PC-3 (cell line): ENCODE data around the gene DIAPH1. TPM values are rescaled to one million over a fixed set of nuclear protein-coding genes. Genes with fewer than 3 reads are reported as not detected.

ENCODE experiments used
- ATAC-seq: fragments of 200-7000 bp; cut with Tn5 transposase; 2 replicates; pipeline ENCODE4 v1.9.1; 2020; ENCODE audit warnings: mild to moderate bottlenecking, moderate library complexity
- BruUV-seq: library from RNA; stranded (reverse); fragments of 400-500 nt; replicated peaks from 2 replicates; lab custom pipeline; 2021; lab: Mats Ljungman, UMichigan
- CTCF ChIA-PET: fragments of 300-600 bp; sonication (Branson Sonifier 250); formaldehyde crosslinking; loops from one replicate; lab custom pipeline; 2022; ENCODE audit warnings: antibody characterized with exemption; lab: Charles Lee
- POLR2A ChIA-PET: fragments of 300-600 bp; sonication (Branson Sonifier 250); formaldehyde crosslinking; loops from one replicate; lab custom pipeline; 2022; ENCODE audit warnings: antibody characterized with exemption; ENCODE audit not compliant: unreplicated experiment; lab: Charles Lee
- DNase-seq: peaks from one replicate; pipeline ENCODE4 v3.0.0-alpha.2; 2015
- H2AFZ ChIP-seq: fragments of 300-600 bp; sonication (generic); 2 replicates; pipeline ENCODE4 v1.6.0; 2016; ENCODE audit warnings: antibody characterized with exemption, low read length
- H3F3A ChIP-seq: fragments of 300-600 bp; sonication (generic); one replicate; pipeline ENCODE4 v1.6.0; 2017; ENCODE audit warnings: antibody characterized with exemption, low read length, control low read depth, mild to moderate bottlenecking; ENCODE audit not compliant: unreplicated experiment
- H3K27ac ChIP-seq: fragments of 300-600 bp; sonication (generic); 2 replicates; pipeline ENCODE4 v1.5.1; 2016; ENCODE audit warnings: mild to moderate bottlenecking, low read length
- H3K27me3 ChIP-seq: fragments of 300-600 bp; sonication (generic); 2 replicates; pipeline ENCODE4 v1.6.1; 2016; ENCODE audit warnings: low read length, mixed read lengths
- H3K36me3 ChIP-seq: fragments of 300-600 bp; sonication (generic); 2 replicates; pipeline ENCODE4 v1.6.1; 2016; ENCODE audit warnings: low read depth, mixed run types, low read length, mixed read lengths
- H3K4me1 ChIP-seq: fragments of 300-600 bp; sonication (generic); 2 replicates; pipeline ENCODE4 v1.5.1; 2016; ENCODE audit warnings: low read length; ENCODE audit not compliant: insufficient read depth
- H3K4me2 ChIP-seq: fragments of 300-600 bp; sonication (generic); 2 replicates; pipeline ENCODE4 v1.6.0; 2016; ENCODE audit warnings: low read length
- H3K4me3 ChIP-seq: fragments of 300-600 bp; sonication (generic); 2 replicates; pipeline ENCODE4 v1.5.1; 2016; ENCODE audit warnings: mild to moderate bottlenecking, low read length, mixed read lengths
- H3K79me2 ChIP-seq: fragments of 300-600 bp; sonication (generic); 2 replicates; pipeline ENCODE4 v1.6.1; 2017; ENCODE audit warnings: low read length, mixed read lengths
- H3K9ac ChIP-seq: fragments of 300-600 bp; sonication (generic); 2 replicates; pipeline ENCODE4 v1.6.0; 2016; ENCODE audit warnings: mild to moderate bottlenecking, low read length
- H3K9me2 ChIP-seq: fragments of 300-600 bp; sonication (generic); replicated peaks from 2 replicates; pipeline ENCODE4 v1.6.1; 2016; ENCODE audit warnings: mixed run types, low read length, mixed read lengths
- H3K9me3 ChIP-seq: fragments of 300-600 bp; sonication (generic); 2 replicates; pipeline ENCODE4 v1.6.1; 2016; ENCODE audit warnings: low read length, mixed read lengths
- H4K20me1 ChIP-seq: fragments of 300-600 bp; sonication (generic); 2 replicates; pipeline ENCODE4 v1.6.1; 2016; ENCODE audit warnings: low read length, mixed read lengths
- CTCF ChIP-seq: fragments of 300-600 bp; sonication (generic); conservative IDR thresholded peaks from 2 replicates; pipeline ENCODE4 v1.5.1; 2017; ENCODE audit warnings: antibody characterized with exemption, low read depth, mild to moderate bottlenecking, low read length
- EZH2 ChIP-seq: fragments of 300-600 bp; sonication (generic); IDR thresholded peaks from one replicate; pipeline ENCODE4 v1.6.1; 2017; ENCODE audit warnings: antibody characterized with exemption, mild to moderate bottlenecking, low read length; ENCODE audit not compliant: unreplicated experiment
- EZH2phosphoT487 ChIP-seq: fragments of 300-600 bp; sonication (generic); IDR thresholded peaks from 2 replicates; pipeline ENCODE4 v1.6.1; 2018; ENCODE audit warnings: mild to moderate bottlenecking, antibody characterized with exemption, low read length, borderline replicate concordance
- intact Hi-C: fragments of 100-400 bp; cut with micrococcal nuclease; formaldehyde crosslinking; loops from 2 replicates; pipeline ENCODE4 v1.9.0; 2023
- total RNA-seq: library from RNA; depleted of rRNA; stranded (reverse); fragments of >200 nt; gene quantifications from 2 replicates; pipeline ENCODE4 v1.2.3, GENCODE V29; 2014

The DIAPH1 gene
- total RNA-seq, 1 experiment from 2014 or later: 51.9 TPM

DNA sequence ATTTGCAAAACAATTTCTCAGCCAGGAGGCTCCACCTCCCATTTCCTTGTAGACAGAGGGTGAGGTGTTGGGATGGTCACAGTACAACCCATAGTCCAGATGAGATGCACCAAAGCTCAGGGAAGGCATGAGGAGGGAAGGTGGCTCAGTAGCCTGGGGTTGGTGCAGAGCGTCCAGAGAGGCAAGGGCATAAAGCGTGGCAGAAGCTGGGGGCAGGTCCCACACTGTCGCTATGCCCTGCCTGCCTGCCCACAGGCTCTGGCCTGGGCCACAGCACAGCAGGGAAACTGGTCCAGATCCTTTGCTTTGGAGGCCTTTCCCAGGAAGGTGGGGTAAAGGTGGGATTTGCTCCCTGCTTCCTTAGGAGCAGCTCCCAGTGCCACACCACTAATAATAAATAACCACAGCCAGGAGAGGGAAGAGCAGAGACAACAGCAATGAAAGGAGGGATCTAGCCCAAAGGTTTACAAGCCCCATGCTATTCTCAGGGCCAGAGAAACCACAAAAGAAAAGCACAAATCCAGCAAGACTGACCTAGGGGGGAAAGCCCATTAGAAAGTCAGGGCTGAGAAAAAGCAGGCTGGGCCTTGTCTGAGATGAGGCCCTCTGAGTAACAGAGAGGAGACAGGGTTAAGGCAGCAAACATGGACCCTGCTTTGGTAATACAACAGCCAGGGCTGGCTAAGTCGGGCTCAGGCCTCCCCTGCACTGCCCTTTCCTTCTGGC lies 102.7 kb downstream of the DIAPH1 start:
- Histone ChIP-seq H3K4me3 (no peak overlapping the region), H3F3A (no peaks in the 10 kb centered on the region), H2AFZ (no peak overlapping the region), H3K9ac (no peak overlapping the region), H3K4me2 (no peak overlapping the region), H3K36me3 (peaks cover 33% of the 10 kb centered on the region), H3K27me3 (no peaks in the 10 kb centered on the region), H4K20me1 (no peaks in the 10 kb centered on the region), H3K27ac (no peak overlapping the region), H3K9me2 (no peaks in the 10 kb centered on the region), H3K79me2 (peaks cover 6% of the 10 kb centered on the region; the same call in 1 of the 2 replicates), H3K4me1 (peaks cover 16% of the 10 kb centered on the region), H3K9me3 (no peaks in the 10 kb centered on the region)
- TF ChIP-seq CTCF (no peak), EZH2phosphoT487 (no peak), EZH2 (no peak)
- no TSS peak for BruUV-seq
- intact Hi-C loops: no loop called here
- DNase-seq (no peak), ATAC-seq (no peak)
- ChIA-PET POLR2A (no interaction called here), CTCF (no interaction called here)

GRCh38 chr5:141515141-141515540 lies 103.7 kb downstream of the DIAPH1 start:
- no peaks in the 10 kb centered on the region for H3K9me3 ChIP-seq
- no peak overlapping the region for H3K27ac ChIP-seq
- H3K79me2 ChIP-seq: peaks cover 6% of the 10 kb centered on the region; the same call in 1 of the 2 replicates
- ChIA-PET POLR2A (interaction anchor here (0.5 kb wide), 1 partner anchor 15 kb away, joined by 3 read pairs; no protein-coding TSS in a partner anchor), CTCF (no interaction called here)
- peaks cover 29% of the 10 kb centered on the region for H3K36me3 ChIP-seq
- H2AFZ ChIP-seq: no peak overlapping the region
- H3K4me1 ChIP-seq: peaks cover 7% of the 10 kb centered on the region
- no peak overlapping the region for H3K4me3 ChIP-seq
- H3K27me3 ChIP-seq: no peaks in the 10 kb centered on the region
- TSS peak; percentile 30 for BruUV-seq
- H3K9ac ChIP-seq: no peak overlapping the region
- H3F3A ChIP-seq: no peaks in the 10 kb centered on the region
- no peak for DNase-seq
- intact Hi-C loops: no loop called here
- no peak for TF ChIP-seq EZH2phosphoT487
- TF ChIP-seq CTCF: no peak
- TF ChIP-seq EZH2: no peak
- H3K9me2 ChIP-seq: no peaks in the 10 kb centered on the region
- H3K4me2 ChIP-seq: no peak overlapping the region
- ATAC-seq: no peak
- H4K20me1 ChIP-seq: no peaks in the 10 kb centered on the region
